HTR-8/SVneo (cell line): ENCODE data around the gene THAP3.
"Not testable (repeated sequence)": the region's sequence is repeated elsewhere in the genome, so short reads cannot be mapped to it uniquely, and the experiment has no call there.

Experiments used
- DNase-seq: peaks from one replicate; pipeline ENCODE4 v3.0.0; 2011; ENCODE audit warnings: low spot score, mixed read lengths; ENCODE audit not compliant: insufficient read length
- FAIRE-seq: peaks from 2 replicates; lab custom pipeline; 2011; peaks lifted over from hg19 to GRCh38; lab: Jason Lieb, UNC

Gene THAP3

DNA sequence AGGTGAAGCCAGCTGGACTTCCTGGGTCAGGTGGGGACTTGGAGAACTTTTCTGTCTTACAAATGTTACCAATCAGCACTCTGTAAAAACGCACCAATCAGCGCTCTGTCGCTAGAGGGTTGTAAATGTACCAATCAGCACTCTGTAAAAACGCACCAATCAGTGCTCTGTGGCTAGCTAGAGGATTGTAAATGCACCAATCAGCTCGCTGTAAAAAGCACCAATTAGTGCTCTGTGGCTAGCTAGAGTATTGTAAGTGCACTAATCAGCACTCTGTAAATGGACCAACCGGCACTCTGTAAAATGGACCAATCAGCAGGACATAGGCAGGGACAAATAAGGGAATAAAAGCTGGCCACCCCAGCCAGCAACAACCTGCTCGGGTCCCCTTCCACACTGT, 37.8 kb downstream of the THAP3 start:
- DNase-seq, FAIRE-seq: not testable (repeated sequence)

GRCh38 chr1:6666696-6667095, 42.0 kb downstream of the THAP3 start:
- DNase-seq = no peak
- FAIRE-seq = no peak

DNA sequence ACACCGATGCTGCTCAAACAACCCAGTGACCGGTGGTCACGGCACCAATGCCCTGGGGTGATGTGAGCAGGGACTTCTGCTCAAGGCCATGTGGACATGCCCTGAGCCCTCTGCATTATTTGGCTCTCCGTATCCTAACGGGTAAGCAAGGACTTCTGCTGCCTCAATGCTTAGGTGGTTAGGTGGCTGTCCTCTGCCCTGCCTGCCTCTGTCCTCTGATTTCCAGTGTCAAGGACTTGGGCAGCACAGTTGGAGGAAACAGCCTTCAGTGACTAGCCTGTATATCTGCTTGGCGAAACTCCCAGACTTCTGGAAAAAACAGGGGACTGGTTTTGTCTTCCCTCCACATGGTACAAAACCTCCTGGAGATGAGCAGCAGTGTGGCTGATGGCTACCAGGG, 42.5 kb downstream of the THAP3 start:
- FAIRE-seq (no peak), DNase-seq (no peak)

- DNase-seq = no peak
- FAIRE-seq = no peak
These were observed 43.8 kb downstream of the THAP3 start for GRCh38 chr1:6668503-6668902.

GRCh38 chr1:6672558-6672957, 47.9 kb downstream of the THAP3 start:
- DNase-seq (no peak), FAIRE-seq (no peak)

- no peak for DNase-seq
- no peak for FAIRE-seq
These were observed 49.2 kb downstream of the THAP3 start for GRCh38 chr1:6673816-6674398.

- FAIRE-seq (no peak), DNase-seq (no peak)
These were observed 50.1 kb downstream of the THAP3 start for GRCh38 chr1:6674771-6675170.

GRCh38 chr1:6675941-6676340, 51.3 kb downstream of the THAP3 start:
- DNase-seq = no peak
- no peak for FAIRE-seq
